Measurements from ENCODE around the gene ERN1.
A peak's percentile ranks its signal among the peaks of the same experiment; 100 is the strongest.

The ERN1 gene

GRCh38 chr17:64107500-64108236 is 22.3 kb downstream of the ERN1 start:
- no peak for DNase-seq

DNA sequence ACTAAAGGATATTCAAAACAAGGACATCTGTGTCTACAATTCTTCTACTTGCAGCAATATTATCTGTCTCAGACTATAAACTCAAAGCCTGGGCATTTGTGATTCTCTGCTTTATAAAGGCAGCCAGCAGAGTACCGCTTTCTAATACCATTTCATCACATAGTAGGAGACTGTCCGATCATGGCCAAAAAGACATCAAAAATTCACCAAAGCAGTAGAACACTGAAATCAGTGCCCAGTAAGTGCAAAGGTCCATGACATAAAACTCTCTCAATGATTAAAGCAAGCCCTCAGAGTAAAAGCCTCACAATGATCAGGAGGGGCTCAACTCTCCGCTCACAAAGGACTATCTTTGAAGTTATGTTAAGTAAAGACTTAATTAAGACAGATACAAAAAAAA is 23.0 kb downstream of the ERN1 start:
- no peak for DNase-seq

DNA sequence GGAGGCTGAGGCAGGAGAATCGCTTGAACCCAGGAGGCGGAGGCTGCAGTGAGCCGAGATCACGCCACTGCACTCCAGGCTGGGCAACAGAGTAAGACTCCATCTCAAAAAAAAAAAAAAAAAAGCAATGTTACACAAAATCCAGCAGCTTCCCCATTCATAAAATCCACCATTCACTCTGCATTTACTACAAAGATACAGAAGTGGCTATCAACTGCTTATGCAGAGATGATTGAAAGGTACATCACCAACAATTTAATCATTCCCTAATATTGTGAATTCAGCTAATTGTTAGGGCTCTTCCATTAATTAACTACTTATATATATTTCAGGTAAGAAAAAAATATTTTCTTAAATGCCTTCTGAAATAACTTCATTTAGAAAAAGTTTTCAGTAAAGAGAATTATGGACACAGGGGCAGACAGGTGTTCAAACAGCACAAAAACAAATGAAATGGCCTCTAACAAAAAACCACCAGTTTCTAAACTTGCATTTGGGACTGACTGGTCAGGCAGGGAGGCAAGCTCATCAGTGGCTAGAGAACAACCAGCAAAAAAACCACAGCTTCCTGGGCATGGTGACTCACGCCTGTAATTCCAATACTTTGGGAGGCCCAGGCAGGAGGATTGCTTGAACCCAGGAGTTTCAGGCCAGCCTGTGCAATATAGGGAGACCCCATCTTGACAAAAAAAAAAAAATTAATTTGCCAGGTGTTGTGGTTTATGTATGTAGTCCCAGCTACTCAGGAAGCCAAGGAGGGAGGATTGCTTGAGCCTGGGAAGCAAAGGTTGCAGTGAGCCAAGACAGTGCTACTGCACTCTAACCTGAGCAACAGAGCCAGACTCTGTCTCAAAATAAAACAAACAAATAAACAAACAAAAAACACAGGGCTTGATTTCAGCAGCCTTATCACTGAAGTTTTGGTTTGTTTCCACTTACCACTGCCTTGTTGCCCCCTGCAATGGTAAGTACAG is 26.3 kb downstream of the ERN1 start:
- no peak for DNase-seq

DNA sequence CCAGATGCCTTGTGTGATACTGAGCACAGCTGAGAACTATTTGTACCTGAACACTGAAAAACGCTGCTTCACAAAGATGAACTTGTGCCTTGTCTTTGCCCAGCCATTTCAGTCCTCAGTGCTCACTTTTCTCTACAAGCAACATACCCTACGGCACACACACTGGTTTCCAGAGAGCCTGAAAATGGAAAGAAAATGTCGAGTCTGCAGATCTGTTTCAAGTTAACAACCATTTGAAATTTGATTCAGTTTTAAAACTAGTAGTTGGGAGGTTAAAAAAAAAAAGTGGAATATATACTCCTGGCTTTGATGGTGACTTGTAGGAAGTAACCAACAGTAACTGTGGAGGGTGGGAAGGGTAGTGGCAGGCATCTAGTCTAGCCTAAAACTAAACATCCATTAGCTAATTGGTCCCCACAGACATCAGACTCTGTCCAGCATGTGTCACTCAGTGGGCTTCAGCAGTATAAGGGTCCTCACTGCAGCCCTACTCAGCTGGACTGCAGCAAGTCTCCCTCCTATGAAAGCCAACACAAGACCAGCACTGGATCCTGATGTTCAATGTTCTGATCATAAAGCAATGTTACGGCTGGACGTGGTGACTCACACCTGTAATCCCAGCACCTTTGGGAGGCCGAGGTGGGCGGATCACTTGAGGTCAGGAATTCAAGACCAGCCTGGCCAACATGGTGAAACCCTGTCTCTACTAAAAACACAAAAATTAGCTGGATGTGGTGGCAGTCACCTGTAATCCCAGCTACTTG is 27.1 kb downstream of the ERN1 start:
- no peak for DNase-seq

GRCh38 chr17:64099543-64099942 is 30.4 kb downstream of the ERN1 start:
- DNase-seq: no peak

DNA sequence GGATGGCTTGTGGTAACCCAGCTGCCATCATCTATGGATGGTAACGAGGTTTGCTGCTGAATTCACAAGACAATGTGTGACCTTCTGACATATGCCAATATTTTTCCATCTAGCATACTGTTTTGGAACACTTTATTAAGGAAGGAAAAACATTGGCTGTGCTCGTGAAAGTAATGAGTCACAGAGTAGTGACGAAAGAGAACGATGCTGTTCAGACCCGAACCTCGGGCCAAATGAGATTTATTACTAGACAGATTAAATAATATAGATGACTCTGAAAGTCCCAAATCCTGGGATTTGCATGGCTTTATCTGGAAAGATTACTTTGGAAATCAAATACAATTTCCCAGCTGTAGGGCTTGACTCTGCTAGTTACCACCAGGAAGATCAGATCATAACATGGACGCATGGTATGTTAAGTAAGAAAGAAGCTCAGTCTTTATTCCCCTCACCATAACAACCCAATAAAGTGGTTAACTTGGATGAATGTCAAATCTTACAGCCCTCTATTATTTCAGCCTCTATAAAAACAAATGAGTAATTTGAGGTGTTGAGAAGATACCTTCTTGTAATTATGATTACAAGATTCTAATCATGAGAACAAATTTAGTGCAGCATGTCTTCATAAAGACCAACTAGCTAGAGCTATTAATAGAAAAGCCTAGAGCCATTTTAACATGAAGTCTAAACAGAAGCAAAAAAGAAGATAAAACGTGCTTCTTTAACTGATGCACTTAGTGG is 32.6 kb downstream of the ERN1 start:
- no peak for DNase-seq

DNA sequence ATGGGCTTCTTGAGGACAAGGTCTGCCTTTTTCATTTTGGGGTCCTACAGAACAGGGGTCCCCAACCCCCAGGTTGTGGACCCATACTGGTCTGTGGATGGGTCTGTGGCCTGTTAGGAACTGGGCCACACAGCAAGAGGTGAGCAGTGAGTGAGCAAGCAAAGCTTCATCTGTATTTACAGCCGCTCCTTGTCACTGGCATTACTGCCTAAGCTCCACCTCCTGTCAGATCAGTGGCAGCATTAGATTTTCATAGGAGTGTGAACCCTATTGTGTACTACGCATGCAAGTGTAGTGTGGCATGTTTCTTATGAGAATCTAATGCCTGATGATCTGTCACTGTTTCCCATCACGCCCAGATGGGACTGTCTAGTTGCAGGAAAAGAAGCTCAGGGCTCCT is 33.9 kb downstream of the ERN1 start:
- DNase-seq: no peak

DNA sequence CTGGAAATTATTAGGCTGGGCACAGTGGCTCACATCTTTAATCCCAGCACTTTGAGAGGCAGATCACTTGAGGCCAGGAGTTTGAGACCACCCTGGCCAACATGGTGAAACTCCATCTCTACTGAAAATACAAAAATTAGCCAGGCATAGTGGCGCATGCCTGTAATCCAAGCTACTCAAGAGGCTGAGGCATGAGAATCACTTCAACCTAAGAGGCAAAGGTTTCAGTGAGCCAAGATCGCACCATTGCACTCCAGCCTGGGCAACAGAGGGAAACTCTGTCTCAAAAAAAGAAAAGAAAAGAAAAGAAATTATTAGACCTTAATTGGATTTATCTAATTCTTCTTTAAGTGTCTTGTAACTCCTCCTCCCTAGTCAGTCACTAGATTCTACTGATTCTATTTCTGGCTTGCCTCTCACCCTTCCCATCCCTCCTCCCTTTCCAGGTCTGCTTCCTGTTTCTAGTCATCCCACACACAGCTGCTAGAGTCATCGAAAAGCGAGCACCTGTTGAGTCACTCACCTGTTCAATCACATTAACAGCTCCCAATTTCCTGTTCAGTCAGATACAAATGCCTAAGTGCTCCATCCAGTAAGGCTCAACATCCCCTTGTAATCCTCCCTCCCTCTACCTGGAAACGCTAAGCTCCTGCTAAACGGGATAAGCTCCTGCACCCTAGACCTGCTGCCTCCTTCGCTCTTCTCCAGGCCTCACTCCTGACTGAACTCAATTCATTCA is 34.6 kb downstream of the ERN1 start:
- no peak for DNase-seq

GRCh38 chr17:64094412-64094811 is 35.5 kb downstream of the ERN1 start:
- no peak for DNase-seq

DNA sequence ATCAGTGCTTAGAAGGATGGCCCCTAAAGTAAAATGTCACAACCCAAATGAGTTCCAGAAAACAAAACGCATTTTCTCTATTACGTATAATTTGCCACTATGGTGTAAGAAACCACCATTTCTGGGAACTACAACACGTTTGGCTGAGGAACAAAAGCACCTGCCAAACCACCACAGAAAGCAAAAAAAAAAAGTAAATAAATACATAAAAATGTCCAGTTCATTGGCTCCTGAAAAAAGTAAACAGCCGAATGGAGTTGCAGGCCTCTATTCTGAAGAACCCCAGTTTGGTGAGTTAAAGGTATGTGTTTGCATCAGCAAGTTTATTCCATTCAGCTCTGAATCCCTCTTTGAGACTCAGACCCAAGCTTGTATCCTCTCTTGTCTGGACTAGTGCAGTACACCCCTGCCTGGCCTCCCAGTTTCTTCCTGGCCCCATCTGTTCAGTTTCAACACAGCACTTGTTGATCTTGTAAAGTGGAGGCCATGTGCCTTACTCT is 36.9 kb downstream of the ERN1 start:
- DNase-seq: no peak

GRCh38 chr17:64092113-64092512 is 37.8 kb downstream of the ERN1 start:
- DNase-seq: no peak

DNA sequence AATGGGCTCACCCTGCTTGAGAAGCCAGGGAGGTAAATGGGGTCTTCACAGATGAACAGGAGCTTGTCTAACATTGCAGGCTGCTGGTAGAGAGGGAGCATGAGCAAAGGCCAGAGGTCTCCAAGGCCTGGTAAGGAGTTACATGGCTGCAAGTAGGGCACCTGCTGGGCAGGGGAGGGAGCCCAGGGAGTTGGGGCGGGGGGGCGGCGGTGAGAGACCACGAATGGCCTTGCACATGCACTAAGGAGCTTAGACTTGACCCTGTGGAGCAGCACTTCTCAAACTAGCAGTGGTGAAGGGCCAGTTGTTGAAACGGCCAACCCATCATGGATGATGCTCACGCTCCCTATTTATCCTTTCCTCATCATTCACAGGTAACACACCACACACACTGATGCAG is 38.4 kb downstream of the ERN1 start:
- no peak for DNase-seq

DNA sequence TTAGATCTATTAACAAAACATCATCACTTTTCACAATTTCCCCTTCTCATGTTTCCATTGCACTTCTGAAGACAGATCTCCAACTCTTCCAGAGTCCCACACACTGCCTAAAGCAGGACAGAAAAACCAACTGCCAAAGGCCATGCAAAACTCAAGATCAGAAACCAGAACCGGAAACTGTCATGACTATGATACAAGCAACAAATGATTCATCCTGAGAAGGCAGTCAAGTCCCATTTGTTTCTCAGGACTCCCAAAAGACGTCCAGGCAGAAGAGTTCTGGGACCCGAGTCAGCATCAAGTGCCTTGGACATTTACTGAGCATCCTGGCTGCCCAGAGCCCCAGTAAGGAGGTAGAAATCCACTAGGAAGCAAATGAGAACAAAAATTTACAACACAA is 38.8 kb downstream of the ERN1 start:
- peak in 1 of 2 experiments; percentile 30 for DNase-seq

GRCh38 chr17:64090144-64090543 is 39.8 kb downstream of the ERN1 start:
- DNase-seq: no peak

DNA sequence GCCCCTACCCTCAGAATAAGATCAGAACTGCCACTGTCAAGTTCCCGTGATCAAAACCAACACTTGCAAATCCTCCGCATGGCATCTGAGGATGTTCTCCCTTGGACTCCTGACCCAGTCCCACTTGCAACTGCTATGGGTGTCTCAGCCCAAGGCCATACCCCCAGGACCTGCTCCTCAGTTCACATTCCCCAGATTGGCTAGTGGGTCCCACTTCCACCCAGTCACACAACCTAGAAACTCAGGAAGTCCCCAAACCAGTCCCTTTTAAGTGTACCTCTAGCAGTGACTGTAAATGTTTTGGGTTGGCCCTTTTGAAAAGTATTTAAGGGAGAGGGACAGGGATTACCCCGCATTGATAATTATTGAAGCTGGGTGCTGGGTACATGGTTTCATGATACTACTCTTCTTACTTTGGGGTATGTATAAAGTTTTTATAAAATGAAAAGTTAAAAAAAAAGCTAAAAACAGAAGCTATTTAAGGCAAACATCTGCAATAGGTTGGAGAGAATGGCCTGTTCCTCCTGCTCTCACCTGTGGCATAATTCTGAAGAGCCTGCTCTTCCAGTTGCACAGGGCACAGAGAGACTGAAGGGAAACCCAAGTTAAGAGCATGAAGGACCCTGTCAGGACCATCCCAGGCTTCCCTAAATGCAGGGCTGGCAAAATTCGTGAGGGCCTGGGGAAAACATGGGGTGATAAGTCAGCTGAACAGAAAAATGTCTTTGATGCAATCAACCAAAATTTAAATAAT is 42.5 kb downstream of the ERN1 start:
- no peak for DNase-seq

DNA sequence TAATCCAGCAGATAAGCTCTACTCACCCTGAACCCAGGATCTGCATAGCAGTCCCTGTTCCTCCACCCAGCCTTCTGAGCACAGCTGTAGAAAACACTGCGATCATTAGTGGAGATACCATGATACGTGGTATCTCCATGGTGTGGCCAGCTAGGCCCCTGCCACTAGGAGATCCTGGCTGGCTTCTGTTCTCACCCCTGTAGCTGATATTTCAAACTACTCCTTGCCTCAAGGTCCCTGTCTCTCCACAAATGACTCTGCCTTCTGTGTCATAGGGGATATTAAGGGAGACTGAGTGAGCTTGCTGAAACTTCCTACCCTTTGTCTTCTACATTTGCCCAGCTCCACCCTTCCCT is 44.3 kb downstream of the ERN1 start:
- DNase-seq: no peak

DNA sequence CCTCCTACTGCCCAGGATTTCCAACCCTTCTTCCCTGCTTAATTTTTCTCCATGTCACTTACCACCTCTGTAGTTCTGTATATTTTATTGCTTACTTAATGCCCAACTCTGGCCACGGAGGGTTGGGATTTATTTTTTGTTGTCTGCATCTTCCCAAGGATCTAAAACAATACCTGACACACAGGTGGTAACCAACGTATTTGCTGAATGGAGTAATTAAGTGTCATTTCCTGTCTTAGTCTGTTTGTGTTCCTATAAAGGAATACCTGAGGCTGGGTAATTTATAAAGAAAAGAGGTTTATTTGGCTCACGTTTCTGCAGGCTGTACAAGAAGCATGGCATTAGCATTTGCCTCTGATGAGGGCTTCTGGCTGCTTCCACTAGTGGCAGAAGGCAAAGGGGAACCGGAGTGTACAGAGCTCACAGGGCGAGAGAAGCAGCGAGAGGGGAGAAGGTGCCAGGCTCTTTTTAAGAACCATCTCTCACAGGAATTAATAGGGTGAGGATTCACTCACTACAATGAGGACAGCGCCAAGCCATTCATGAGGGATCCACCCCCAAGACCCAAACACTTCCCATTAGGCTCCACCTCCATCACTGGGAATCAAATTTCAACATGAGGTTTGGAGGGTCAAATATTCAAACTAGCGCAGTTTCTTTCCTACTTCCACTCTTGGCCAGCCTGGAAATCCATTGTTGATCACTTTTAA is 44.8 kb downstream of the ERN1 start:
- no peak for DNase-seq

DNA sequence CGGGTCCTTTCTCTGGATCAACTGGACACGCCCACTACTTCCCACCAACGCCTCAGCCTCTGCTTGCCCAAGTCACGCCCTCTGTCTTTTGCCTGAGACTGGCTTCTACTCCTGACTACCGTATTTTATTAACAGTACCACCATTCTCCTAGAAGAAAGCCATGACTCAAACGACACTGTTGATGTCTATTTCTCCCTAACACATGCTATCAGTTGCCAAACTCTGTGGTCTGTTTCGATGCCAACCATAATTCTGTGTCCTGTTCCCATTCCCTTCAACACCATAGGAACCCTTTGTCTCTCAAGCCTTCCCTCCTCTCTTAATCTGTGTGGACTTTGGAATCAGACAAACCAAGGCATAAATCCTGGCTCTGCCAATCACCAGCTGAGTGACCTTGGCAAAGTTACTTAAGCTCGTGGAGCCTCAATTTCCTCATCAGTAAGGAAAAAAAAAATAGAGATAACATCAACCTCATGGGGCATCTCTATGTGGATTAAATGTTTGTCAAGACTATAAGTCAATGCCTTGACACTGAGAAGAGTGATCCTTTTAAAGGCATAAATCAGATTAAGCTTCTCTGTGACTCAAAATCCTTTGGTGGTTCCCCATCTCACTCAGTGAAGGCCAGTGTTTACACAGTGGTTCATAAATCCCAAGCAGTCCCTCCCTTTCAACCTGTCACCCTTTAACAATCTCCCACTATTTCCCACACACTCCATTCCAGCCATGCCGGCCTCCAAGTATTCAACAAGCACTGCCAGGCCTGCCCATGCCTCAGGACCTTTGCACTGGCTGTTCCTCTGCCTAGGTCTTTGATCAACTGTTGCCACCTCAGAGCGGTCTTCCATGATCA is 45.6 kb downstream of the ERN1 start:
- no peak for DNase-seq

DNA sequence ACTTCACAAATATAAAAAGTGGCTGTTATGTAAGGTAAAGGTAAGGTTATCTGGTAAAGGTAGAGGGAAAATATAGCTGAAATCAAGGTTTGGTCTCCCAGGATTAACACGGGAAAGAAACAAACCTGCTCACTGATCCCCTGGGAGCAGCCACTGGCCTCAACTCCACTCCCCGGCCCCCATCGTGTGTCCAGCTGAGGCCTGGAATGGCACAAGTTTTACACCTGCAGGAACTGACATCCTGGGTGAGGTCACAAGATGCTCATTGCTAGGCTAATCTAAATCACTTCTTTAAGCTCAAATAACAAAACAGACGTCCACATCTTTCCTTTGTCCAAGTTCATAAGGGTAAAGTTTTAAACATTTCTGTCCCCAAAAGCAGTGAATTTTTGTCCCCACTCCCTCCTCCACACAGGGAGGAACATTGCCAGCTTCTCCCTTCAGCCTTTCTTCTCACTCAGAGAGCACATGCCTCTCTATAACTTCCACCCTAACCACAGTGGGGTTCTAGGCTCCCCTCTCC is 46.3 kb downstream of the ERN1 start:
- DNase-seq: no peak
